Ishikawa (cell line): Measurements from ENCODE around the gene MAST1.
A peak's percentile ranks its signal among the peaks of the same experiment; 100 is the strongest.

Source experiments
- CEBPB ChIP-seq: IDR thresholded peaks from 2 replicates; pipeline ENCODE4 v1.6.1; 2012
- CREB1 ChIP-seq: IDR thresholded peaks from 2 replicates; pipeline ENCODE4 v1.6.1; 2012; ENCODE audit warnings: low read depth
- EGR1 ChIP-seq: IDR thresholded peaks from 2 replicates; pipeline ENCODE4 v1.6.1; 2012
- EP300 ChIP-seq: IDR thresholded peaks from 2 replicates; pipeline ENCODE4 v1.6.1; 2012; ENCODE audit warnings: borderline replicate concordance
- FOXM1 ChIP-seq: IDR thresholded peaks from 2 replicates; pipeline ENCODE4 v1.6.1; 2012; ENCODE audit warnings: low read depth, borderline replicate concordance
- NFIC ChIP-seq: IDR thresholded peaks from 2 replicates; pipeline ENCODE4 v1.6.1; 2012
- RAD21 ChIP-seq: IDR thresholded peaks from 2 replicates; pipeline ENCODE4 v1.6.1; 2012; ENCODE audit warnings: low read depth
- REST ChIP-seq: IDR thresholded peaks from 2 replicates; pipeline ENCODE4 v1.6.1; 2012; ENCODE audit warnings: low read depth, mild to moderate bottlenecking
- TAF1 ChIP-seq: IDR thresholded peaks from 2 replicates; pipeline ENCODE4 v1.6.1; 2012; ENCODE audit warnings: low read depth, mild to moderate bottlenecking
- TCF12 ChIP-seq: IDR thresholded peaks from 2 replicates; pipeline ENCODE4 v1.6.1; 2012; ENCODE audit warnings: low read depth
- TEAD4 ChIP-seq: IDR thresholded peaks from 2 replicates; pipeline ENCODE4 v1.6.1; 2012
- USF1 ChIP-seq: IDR thresholded peaks from 2 replicates; pipeline ENCODE4 v1.6.1; 2012
- YY1 ChIP-seq: IDR thresholded peaks from 2 replicates; pipeline ENCODE4 v1.6.1; 2012; ENCODE audit warnings: low read depth
- ZBTB7A ChIP-seq: IDR thresholded peaks from 2 replicates; pipeline ENCODE4 v1.6.1; 2012; ENCODE audit warnings: low read depth
- TF ChIP-seq, protein P1 (sequence below): IDR thresholded peaks from 2 replicates; pipeline ENCODE4 v1.6.1; 2012

The MAST1 gene

GRCh38 chr19:12881172-12881808 is 43.0 kb downstream of the MAST1 start, which contains the start of gene DNASE2:
DNASE2 (minus strand) TSS chr19:12881449; CDS start chr19:12881375, 74 bp downstream.
- TF ChIP-seq EP300 (peak; percentile 40; the same call in 1 of the 2 replicates), YY1 (no peak), RAD21 (no peak), ZBTB7A (no peak), TCF12 (peak; percentile 73; the same call in 1 of the 2 replicates), USF1 (peak; percentile 67), EGR1 (no peak), FOXM1 (no peak), CREB1 (peak; percentile 21; the same call in 1 of the 2 replicates), TEAD4 (no peak), CEBPB (peak; percentile 61; the same call in 1 of the 2 replicates), NFIC (peak; percentile 38; the same call in 1 of the 2 replicates), REST (no peak), TAF1 (peak; percentile 45; the same call in 1 of the 2 replicates)
- TF ChIP-seq, protein P1, sequence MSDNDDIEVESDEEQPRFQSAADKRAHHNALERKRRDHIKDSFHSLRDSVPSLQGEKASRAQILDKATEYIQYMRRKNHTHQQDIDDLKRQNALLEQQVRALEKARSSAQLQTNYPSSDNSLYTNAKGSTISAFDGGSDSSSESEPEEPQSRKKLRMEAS: peak; percentile 33; the same call in 1 of the 2 replicates

DNA sequence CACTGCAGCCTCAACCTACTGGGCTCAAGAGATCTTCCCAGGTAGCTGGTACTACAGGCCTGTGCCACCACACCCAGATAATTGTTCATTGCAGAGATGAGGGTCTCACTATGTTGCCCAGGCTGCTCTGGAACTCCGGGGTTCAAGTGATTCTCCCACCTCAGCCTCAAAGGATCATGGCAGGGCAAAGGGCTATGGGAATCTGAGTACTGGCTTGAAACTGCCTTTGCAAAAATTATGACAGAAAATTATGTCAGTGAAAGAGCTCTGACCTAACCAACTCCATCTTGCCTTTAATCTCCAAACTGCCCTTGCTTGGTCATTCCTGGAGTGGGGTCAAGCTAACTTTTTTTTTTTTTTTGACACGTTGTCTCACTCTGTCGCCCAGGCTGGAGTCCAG is 44.3 kb downstream of the MAST1 start:
- TF ChIP-seq CEBPB (no peak), EP300 (no peak), REST (no peak), TAF1 (no peak), YY1 (no peak), TCF12 (no peak), USF1 (no peak), EGR1 (no peak), NFIC (no peak), CREB1 (no peak), RAD21 (no peak), TEAD4 (no peak), FOXM1 (no peak)

GRCh38 chr19:12884202-12884601 is 45.9 kb downstream of the MAST1 start:
- TF ChIP-seq EP300 (no peak), USF1 (no peak), TEAD4 (no peak), RAD21 (no peak), NFIC (no peak)
- TF ChIP-seq, protein P1: no peak

DNA sequence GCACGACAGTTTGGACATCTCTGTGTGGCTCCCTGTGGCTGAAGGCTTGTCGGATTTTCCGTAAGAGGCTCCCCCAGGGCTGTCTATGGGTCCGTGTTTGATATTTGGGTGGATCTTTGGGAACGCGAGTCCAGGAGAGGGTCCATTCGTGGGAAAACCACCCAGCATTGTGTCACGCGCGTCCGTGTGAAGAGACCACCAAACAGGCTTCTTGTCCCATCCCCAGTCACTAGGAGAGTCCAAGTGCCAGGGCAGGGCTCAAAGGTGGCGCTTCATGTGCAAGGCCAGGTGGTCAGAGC is 46.3 kb downstream of the MAST1 start:
- TF ChIP-seq EGR1 (no peak), RAD21 (no peak), TCF12 (no peak), ZBTB7A (no peak)
- TF ChIP-seq, protein P1: no peak

DNA sequence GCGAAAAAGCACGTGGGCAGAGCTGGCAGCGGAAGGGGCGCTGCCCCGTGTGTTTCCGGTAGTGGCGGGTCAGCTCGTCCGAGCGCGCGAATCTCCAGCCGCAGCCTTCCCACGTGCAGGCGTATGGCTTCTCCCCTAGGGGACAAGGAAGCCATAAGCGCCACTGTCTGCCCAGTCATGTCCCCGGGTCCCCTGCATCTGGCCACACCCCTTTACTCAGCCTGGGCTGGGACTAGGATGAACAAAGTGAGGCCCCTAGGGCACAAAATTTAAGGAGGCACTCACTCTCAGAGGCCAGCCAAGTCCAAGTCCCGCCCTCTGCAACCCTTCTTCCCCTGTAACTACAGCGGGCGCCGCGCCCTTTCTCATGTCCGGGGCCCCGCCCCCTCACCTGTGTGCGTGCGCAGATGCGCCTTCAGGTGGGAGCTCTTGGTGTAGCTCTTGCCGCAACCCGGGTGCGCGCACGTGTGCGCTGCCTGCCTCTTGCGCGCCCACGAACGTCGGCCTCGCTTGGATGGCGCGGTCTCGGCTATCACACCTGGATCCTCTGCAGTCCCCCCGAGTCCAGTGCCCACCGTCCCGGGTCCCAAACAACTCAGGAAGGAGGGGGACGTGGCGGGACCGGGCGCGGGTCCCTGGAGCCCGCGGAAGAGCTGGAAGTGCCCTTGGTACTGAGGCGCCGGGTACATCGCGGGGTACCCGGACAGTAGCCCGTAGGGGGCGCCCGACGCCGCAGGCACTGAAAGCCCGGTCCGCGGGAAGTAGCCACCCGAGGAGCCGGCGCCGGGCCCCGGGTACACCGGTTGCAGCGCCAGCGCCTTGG is 46.8 kb downstream of the MAST1 start:
- TF ChIP-seq FOXM1 (no peak), USF1 (peak; percentile 43; the same call in 1 of the 2 replicates), CEBPB (0 out of 2 replicates have a peak, but pooled peaks have one; percentile 15), TAF1 (0 out of 2 replicates have a peak, but pooled peaks have one; percentile 23), CREB1 (no peak), YY1 (no peak), EP300 (no peak), NFIC (no peak), ZBTB7A (no peak), TCF12 (no peak), EGR1 (no peak), TEAD4 (no peak), RAD21 (peak; percentile 26; the same call in 1 of the 2 replicates), REST (no peak)
- TF ChIP-seq, protein P1: peak; percentile 95
